ENCODE results near the gene ATXN10. TPM values are rescaled to one million over a fixed set of nuclear protein-coding genes. Genes with fewer than 3 reads are reported as not detected.

The ATXN10 gene
- total RNA-seq, 6 donors from 2014 or later, result 90.2 to 137 (median 110) TPM

GRCh38 chr22:45838305-45838887 is 166.8 kb downstream of the ATXN10 start:
- Histone ChIP-seq H3K4me3 (no peak overlapping the region), H3K36me3 (peaks cover 0 to 20% (median 7%) of the 10 kb centered on the region in 4 donors), H3K27me3 (no peaks in the 10 kb centered on the region), H3K4me1 (peaks cover 0 to 6% (median 0%) of the 10 kb centered on the region in 4 donors), H3K27ac (no peak overlapping the region), H3K9me3 (no peaks in the 10 kb centered on the region)
- WGBS, 2 donors, result 65 to 67% methylated on average over 5 of the region's 5 CpGs
- ATAC-seq (ENCODE audit: low FRiP score in 2 of 2) (no peak), DNase-seq (no peak)
- no peak for TF ChIP-seq EP300 (IDR thresholded peaks at IDR 0.05)
- no peak for TF ChIP-seq POLR2AphosphoS5 (IDR thresholded peaks at IDR 0.05)
- TF ChIP-seq, protein P1, sequence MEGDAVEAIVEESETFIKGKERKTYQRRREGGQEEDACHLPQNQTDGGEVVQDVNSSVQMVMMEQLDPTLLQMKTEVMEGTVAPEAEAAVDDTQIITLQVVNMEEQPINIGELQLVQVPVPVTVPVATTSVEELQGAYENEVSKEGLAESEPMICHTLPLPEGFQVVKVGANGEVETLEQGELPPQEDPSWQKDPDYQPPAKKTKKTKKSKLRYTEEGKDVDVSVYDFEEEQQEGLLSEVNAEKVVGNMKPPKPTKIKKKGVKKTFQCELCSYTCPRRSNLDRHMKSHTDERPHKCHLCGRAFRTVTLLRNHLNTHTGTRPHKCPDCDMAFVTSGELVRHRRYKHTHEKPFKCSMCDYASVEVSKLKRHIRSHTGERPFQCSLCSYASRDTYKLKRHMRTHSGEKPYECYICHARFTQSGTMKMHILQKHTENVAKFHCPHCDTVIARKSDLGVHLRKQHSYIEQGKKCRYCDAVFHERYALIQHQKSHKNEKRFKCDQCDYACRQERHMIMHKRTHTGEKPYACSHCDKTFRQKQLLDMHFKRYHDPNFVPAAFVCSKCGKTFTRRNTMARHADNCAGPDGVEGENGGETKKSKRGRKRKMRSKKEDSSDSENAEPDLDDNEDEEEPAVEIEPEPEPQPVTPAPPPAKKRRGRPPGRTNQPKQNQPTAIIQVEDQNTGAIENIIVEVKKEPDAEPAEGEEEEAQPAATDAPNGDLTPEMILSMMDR (IDR thresholded peaks at IDR 0.05), result no peak
- TF ChIP-seq POLR2A (IDR thresholded peaks at IDR 0.05), result no peak

GRCh38 chr22:45840483-45840882 is 168.8 kb downstream of the ATXN10 start:
- Histone ChIP-seq H3K36me3 (peaks cover 4 to 34% (median 15%) of the 10 kb centered on the region in 4 donors), H3K9me3 (no peaks in the 10 kb centered on the region), H3K27ac (no peak overlapping the region), H3K4me1 (peaks cover 0 to 6% (median 0%) of the 10 kb centered on the region in 4 donors), H3K27me3 (no peaks in the 10 kb centered on the region), H3K4me3 (no peak overlapping the region)
- no peak for DNase-seq
- TF ChIP-seq, protein P1 (IDR thresholded peaks at IDR 0.05), result no peak
- TF ChIP-seq EP300 (IDR thresholded peaks at IDR 0.05), result no peak
- no peak for TF ChIP-seq POLR2AphosphoS5 (IDR thresholded peaks at IDR 0.05)
- TF ChIP-seq POLR2A (IDR thresholded peaks at IDR 0.05), result no peak
- 80 to 86% methylated on average over 5 to 8 of the region's 8 CpGs for WGBS, 2 donors
- ATAC-seq (ENCODE audit: low FRiP score in 2 of 2), result no peak

DNA sequence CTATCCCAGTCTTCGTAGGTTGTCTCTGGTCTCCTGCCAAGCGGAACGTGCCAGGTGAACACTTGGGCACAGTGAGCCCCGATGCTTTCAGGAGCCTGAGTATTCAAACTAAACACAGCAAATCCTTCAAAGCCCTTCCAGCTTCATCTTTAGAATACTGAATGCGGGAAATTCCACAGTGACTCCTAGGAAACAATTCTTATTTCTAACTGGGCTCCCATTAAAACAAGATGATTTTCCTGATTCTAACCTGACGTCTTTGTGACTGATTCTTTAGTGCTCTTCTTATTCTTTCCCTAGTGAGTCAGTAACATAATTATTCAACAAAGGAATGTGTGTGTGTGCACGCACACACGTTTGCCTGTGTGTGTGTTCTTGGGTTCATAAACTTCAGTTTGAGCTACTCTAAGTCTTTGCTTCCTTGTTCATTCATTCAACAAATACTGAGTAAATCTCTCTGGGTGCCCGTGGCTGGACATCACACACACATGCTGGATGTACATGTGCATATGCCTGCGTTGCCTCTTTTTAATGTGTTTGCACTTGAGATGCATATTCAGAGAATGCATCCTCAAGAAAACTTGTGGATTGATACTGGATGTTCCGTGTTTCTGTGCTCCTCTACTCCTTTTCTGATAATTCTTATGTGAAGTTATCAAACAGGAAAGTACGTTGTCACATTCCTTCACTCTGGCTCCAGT is 170.8 kb downstream of the ATXN10 start:
- no peak for ATAC-seq (ENCODE audit: low FRiP score in 2 of 2)
- Histone ChIP-seq H3K36me3 (peaks cover 4 to 42% (median 15%) of the 10 kb centered on the region in 4 donors), H3K9me3 (no peaks in the 10 kb centered on the region), H3K4me1 (peaks cover 0 to 6% (median 0%) of the 10 kb centered on the region in 4 donors), H3K27me3 (no peaks in the 10 kb centered on the region), H3K27ac (no peak overlapping the region), H3K4me3 (no peak overlapping the region)
- no peak for DNase-seq
- 87 to 91% methylated on average over 12 of the region's 12 CpGs for WGBS, 2 donors
- TF ChIP-seq, protein P1 (IDR thresholded peaks at IDR 0.05), result no peak
- TF ChIP-seq EP300 (IDR thresholded peaks at IDR 0.05) (no peak), POLR2A (IDR thresholded peaks at IDR 0.05) (no peak), POLR2AphosphoS5 (IDR thresholded peaks at IDR 0.05) (no peak)

DNA sequence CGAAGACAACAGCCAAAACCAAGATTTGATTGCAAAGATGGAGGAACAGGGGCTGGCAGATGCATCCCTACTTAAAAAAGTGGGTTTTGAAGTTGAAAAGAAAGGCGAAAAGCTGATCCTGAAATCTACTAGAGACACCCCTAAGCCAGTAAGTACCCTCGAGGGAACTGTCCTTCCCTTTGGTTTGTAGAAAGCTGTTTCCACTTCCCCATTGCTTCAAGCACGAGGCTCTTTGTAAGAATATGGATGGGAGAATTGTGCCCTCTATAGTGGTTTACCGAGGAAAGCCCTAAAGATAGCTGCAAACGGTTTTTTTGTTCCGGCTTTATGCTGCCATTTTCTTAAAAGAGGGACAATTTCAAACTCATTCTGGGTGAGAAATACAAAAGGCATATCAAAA is 171.4 kb downstream of the ATXN10 start:
- Histone ChIP-seq H3K9me3 (no peaks in the 10 kb centered on the region), H3K4me1 (peaks cover 0 to 2% (median 0%) of the 10 kb centered on the region in 4 donors), H3K27me3 (no peaks in the 10 kb centered on the region), H3K36me3 (peaks cover 4 to 47% (median 15%) of the 10 kb centered on the region in 4 donors), H3K27ac (no peak overlapping the region), H3K4me3 (no peak overlapping the region)
- 69 to 76% methylated on average over 7 of the region's 7 CpGs for WGBS, 2 donors
- ATAC-seq (ENCODE audit: low FRiP score in 2 of 2) (no peak), DNase-seq (no peak)
- no peak for TF ChIP-seq EP300 (IDR thresholded peaks at IDR 0.05)
- TF ChIP-seq POLR2A (IDR thresholded peaks at IDR 0.05), result no peak
- TF ChIP-seq, protein P1 (IDR thresholded peaks at IDR 0.05), result no peak
- no peak for TF ChIP-seq POLR2AphosphoS5 (IDR thresholded peaks at IDR 0.05)
